ENCODE data around the gene SPINK7. TPM values are rescaled to one million over a fixed set of nuclear protein-coding genes. Genes with fewer than 3 reads are reported as not detected.

The SPINK7 gene
- polyA plus RNA-seq (2012; ENCODE audit: insufficient read length, low read depth) = not detected

DNA sequence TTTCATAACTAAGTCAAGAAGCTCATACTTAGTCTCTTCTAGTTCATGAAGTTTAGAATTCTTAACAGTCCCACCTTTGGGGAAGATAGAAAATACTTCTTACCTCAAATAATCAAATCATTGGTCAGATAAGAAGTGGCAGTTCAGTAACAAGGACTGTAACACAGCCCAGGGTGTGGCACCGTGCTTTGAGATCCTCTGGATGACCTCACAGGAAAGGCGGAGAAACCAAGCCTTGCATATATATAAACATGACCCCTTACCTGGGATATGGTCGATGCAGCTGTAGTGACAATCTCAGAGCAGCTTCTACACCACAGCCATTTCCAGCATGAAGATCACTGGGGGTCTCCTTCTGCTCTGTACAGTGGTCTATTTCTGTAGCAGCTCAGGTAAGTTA is at the start of gene SPINK7:
Gene SPINK7, plus strand, starts transcription at position 271 of the 400 bp plus-strand sequence. Its CDS starts 61 bp downstream, at position 332.
- TF ChIP-seq FOXP2 (optimal IDR thresholded peaks at IDR 0.05; ENCODE audit: borderline replicate concordance, extremely low read depth, extremely low read length, insufficient read depth) (no peak), TAF1 (IDR thresholded peaks at IDR 0.05; ENCODE audit: borderline replicate concordance, insufficient read depth, low read length) (no peak), SIN3A (IDR thresholded peaks at IDR 0.05; ENCODE audit: borderline replicate concordance, insufficient read depth, low read length) (no peak), POLR2AphosphoS5 (IDR thresholded peaks at IDR 0.05; ENCODE audit: low read depth, low read length) (no peak)
- TF ChIP-seq, protein P1, sequence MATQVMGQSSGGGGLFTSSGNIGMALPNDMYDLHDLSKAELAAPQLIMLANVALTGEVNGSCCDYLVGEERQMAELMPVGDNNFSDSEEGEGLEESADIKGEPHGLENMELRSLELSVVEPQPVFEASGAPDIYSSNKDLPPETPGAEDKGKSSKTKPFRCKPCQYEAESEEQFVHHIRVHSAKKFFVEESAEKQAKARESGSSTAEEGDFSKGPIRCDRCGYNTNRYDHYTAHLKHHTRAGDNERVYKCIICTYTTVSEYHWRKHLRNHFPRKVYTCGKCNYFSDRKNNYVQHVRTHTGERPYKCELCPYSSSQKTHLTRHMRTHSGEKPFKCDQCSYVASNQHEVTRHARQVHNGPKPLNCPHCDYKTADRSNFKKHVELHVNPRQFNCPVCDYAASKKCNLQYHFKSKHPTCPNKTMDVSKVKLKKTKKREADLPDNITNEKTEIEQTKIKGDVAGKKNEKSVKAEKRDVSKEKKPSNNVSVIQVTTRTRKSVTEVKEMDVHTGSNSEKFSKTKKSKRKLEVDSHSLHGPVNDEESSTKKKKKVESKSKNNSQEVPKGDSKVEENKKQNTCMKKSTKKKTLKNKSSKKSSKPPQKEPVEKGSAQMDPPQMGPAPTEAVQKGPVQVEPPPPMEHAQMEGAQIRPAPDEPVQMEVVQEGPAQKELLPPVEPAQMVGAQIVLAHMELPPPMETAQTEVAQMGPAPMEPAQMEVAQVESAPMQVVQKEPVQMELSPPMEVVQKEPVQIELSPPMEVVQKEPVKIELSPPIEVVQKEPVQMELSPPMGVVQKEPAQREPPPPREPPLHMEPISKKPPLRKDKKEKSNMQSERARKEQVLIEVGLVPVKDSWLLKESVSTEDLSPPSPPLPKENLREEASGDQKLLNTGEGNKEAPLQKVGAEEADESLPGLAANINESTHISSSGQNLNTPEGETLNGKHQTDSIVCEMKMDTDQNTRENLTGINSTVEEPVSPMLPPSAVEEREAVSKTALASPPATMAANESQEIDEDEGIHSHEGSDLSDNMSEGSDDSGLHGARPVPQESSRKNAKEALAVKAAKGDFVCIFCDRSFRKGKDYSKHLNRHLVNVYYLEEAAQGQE (IDR thresholded peaks at IDR 0.05; ENCODE audit: insufficient read depth in 1 of 2, low read depth in 2 of 2, low read length in 2 of 2) = no peak

DNA sequence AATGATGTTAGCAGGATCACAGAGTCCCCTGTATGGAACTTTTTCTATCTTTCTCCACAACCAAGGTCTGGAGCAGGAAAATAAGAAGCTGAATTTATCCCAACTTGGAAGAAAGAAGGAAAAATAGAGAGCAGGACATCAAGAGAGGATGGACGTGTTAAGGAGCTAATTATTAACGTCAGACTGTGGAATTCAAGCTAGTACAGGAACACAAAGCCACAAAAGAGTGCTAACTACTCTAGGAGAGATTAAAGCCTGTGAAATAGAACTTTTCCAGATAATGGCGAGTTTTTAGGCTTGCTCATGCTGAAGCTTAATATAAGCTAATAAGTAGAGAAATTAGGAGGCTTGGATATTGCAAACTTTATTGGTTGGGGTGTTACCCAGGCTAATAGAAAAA is 44.3 kb upstream of the SPINK7 start:
- no peak for TF ChIP-seq TAF1 (IDR thresholded peaks at IDR 0.05; ENCODE audit: borderline replicate concordance, insufficient read depth, low read length)

GRCh38 chr5:148268566-148268965 is 43.7 kb upstream of the SPINK7 start, which contains the start of gene SPINK13:
TSS of gene SPINK13 (plus strand) at chr5:148268794. CDS start at chr5:148270073, 1,279 bp downstream.
- TF ChIP-seq TAF1 (IDR thresholded peaks at IDR 0.05; ENCODE audit: borderline replicate concordance, insufficient read depth, low read length) (no peak), SIN3A (IDR thresholded peaks at IDR 0.05; ENCODE audit: borderline replicate concordance, insufficient read depth, low read length) (no peak), POLR2AphosphoS5 (IDR thresholded peaks at IDR 0.05; ENCODE audit: low read depth, low read length) (no peak), FOXP2 (optimal IDR thresholded peaks at IDR 0.05; ENCODE audit: borderline replicate concordance, extremely low read depth, extremely low read length, insufficient read depth) (no peak)
- TF ChIP-seq, protein P1 (IDR thresholded peaks at IDR 0.05; ENCODE audit: insufficient read depth in 1 of 2, low read depth in 2 of 2, low read length in 2 of 2) = no peak

- TF ChIP-seq TAF1 (IDR thresholded peaks at IDR 0.05; ENCODE audit: borderline replicate concordance, insufficient read depth, low read length) (no peak), POLR2AphosphoS5 (IDR thresholded peaks at IDR 0.05; ENCODE audit: low read depth, low read length) (no peak), FOXP2 (optimal IDR thresholded peaks at IDR 0.05; ENCODE audit: borderline replicate concordance, extremely low read depth, extremely low read length, insufficient read depth) (no peak), SIN3A (IDR thresholded peaks at IDR 0.05; ENCODE audit: borderline replicate concordance, insufficient read depth, low read length) (no peak)
- TF ChIP-seq, protein P1 (IDR thresholded peaks at IDR 0.05; ENCODE audit: insufficient read depth in 1 of 2, low read depth in 2 of 2, low read length in 2 of 2) = no peak
These were observed 21.7 kb upstream of the SPINK7 start for GRCh38 chr5:148290271-148291195.

GRCh38 chr5:148297731-148298130 is 14.5 kb upstream of the SPINK7 start:
- TF ChIP-seq, protein P1 (IDR thresholded peaks at IDR 0.05; ENCODE audit: insufficient read depth in 1 of 2, low read depth in 2 of 2, low read length in 2 of 2) = no peak
- TF ChIP-seq FOXP2 (optimal IDR thresholded peaks at IDR 0.05; ENCODE audit: borderline replicate concordance, extremely low read depth, extremely low read length, insufficient read depth) = no peak
- no peak for TF ChIP-seq POLR2AphosphoS5 (IDR thresholded peaks at IDR 0.05; ENCODE audit: low read depth, low read length)
- TF ChIP-seq TAF1 (IDR thresholded peaks at IDR 0.05; ENCODE audit: borderline replicate concordance, insufficient read depth, low read length) = no peak
- TF ChIP-seq SIN3A (IDR thresholded peaks at IDR 0.05; ENCODE audit: borderline replicate concordance, insufficient read depth, low read length) = no peak
